ENCODE measurements around the gene CCDC181. TPM values are rescaled to one million over a fixed set of nuclear protein-coding genes. Genes with fewer than 3 reads are reported as not detected.

CCDC181 gene
- total RNA-seq, 2 experiments from 2014 or later = not detected

GRCh38 chr1:169345511-169345910 is 81.8 kb downstream of the CCDC181 start:
- DNase-seq (no peak), ATAC-seq (no peak)
- ChIA-PET POLR2A (no interaction called here), CTCF (interaction anchor here (1.0 kb wide), 1 partner anchor 742 kb away, joined by 3 read pairs; no protein-coding TSS in a partner anchor)
- Mint-ChIP-seq H3K9me3 (no peaks in the 10 kb centered on the region), H3K4me3 (no peak overlapping the region), H3K36me3 (ENCODE audit: low read depth) (peaks cover 3% of the 10 kb centered on the region), H3K27ac (no peak overlapping the region), H3K4me1 (ENCODE audit: low read depth) (peaks cover 5% of the 10 kb centered on the region), H3K27me3 (no peaks in the 10 kb centered on the region)
- TF ChIP-seq, protein P1, sequence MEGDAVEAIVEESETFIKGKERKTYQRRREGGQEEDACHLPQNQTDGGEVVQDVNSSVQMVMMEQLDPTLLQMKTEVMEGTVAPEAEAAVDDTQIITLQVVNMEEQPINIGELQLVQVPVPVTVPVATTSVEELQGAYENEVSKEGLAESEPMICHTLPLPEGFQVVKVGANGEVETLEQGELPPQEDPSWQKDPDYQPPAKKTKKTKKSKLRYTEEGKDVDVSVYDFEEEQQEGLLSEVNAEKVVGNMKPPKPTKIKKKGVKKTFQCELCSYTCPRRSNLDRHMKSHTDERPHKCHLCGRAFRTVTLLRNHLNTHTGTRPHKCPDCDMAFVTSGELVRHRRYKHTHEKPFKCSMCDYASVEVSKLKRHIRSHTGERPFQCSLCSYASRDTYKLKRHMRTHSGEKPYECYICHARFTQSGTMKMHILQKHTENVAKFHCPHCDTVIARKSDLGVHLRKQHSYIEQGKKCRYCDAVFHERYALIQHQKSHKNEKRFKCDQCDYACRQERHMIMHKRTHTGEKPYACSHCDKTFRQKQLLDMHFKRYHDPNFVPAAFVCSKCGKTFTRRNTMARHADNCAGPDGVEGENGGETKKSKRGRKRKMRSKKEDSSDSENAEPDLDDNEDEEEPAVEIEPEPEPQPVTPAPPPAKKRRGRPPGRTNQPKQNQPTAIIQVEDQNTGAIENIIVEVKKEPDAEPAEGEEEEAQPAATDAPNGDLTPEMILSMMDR (IDR thresholded peaks at IDR 0.05) = no peak
- intact Hi-C loops (cut with micrococcal nuclease) = loop anchor here (10.0 kb wide), 1 partner anchor 741 kb away; no protein-coding TSS in a partner anchor

Other genes starting within 250 kb of the CCDC181 start
- 10 to 100 TPM; 15.3 to 17.4 TPM for gene NME7, start 59.7 kb downstream of the CCDC181 start, total RNA-seq
- 10 to 100 TPM in 1 of 2 experiments, 1 to 10 TPM in 1; 9.8 to 10.1 TPM for gene BLZF1, start 59.3 kb downstream of the CCDC181 start, total RNA-seq
- 1 to 10 TPM; 5.7 to 6.4 TPM for gene SLC19A2, start 58.5 kb upstream of the CCDC181 start, total RNA-seq
- gene F5, start 159.0 kb upstream of the CCDC181 start, total RNA-seq = 10 to 100 TPM; 20.7 to 23.3 TPM
- under 1 TPM; 0.50 to 0.81 TPM for gene SELP, start 202.7 kb upstream of the CCDC181 start, total RNA-seq